CD14-positive monocyte (primary cell): ENCODE measurements around the gene SLC38A10. TPM values are rescaled to one million over a fixed set of nuclear protein-coding genes. Genes with fewer than 3 reads are reported as not detected.
A peak's percentile ranks its signal among the peaks of the same experiment; 100 is the strongest.

ENCODE experiments used
- DNase-seq, 3 donors: peaks; one replicate each; pipeline ENCODE4 v3.0.0-alpha.2; 2011 to 2022
- H2AFZ ChIP-seq: 2 replicates; pipeline ENCODE4 v1.6.0; 2012; ENCODE audit warnings: mild to moderate bottlenecking, low read depth, low read length, inconsistent platforms; ENCODE audit not compliant: insufficient read depth, poor library complexity, severe bottlenecking
- H3K27ac ChIP-seq, 2 donors: 1 replicate in 1 of 2; 2 replicates in 1 of 2; pipeline ENCODE4 v1.5.1; 2012 to 2013; ENCODE audit warnings: low read length in 2 of 2, control low read depth in 1 of 2, inconsistent platforms in 1 of 2, low read depth in 1 of 2, mild to moderate bottlenecking in 1 of 2
- H3K27me3 ChIP-seq, 2 donors: one replicate each; pipeline versions ENCODE4 v1.6.0 to v1.6.1; 2011 to 2013; ENCODE audit warnings: low read length in 2 of 2; ENCODE audit not compliant: control insufficient read depth in 2 of 2, insufficient read depth in 2 of 2
- H3K36me3 ChIP-seq, 2 donors: replicated peaks in 1 of 2; 1 replicate in 1 of 2; 2 replicates in 1 of 2; pipeline versions ENCODE4 v1.5.1 to v1.6.1; 2012 to 2013; ENCODE audit warnings: low read length in 2 of 2, control low read depth in 1 of 2, inconsistent platforms in 1 of 2, mild to moderate bottlenecking in 1 of 2; ENCODE audit not compliant: insufficient read depth in 2 of 2, control insufficient read depth in 1 of 2
- H3K4me1 ChIP-seq, 2 donors: 1 replicate in 1 of 2; 2 replicates in 1 of 2; pipeline versions ENCODE4 v1.5.1 to v1.6.1; 2012 to 2013; ENCODE audit warnings: low read length in 2 of 2, control low read depth in 1 of 2, inconsistent platforms in 1 of 2, mild to moderate bottlenecking in 1 of 2, moderate library complexity in 1 of 2; ENCODE audit not compliant: insufficient read depth in 2 of 2, control insufficient read depth in 1 of 2
- H3K4me2 ChIP-seq: replicated peaks from 2 replicates; pipeline ENCODE3; 2012; ENCODE audit warnings: low read length, moderate library complexity, mild to moderate bottlenecking; ENCODE audit not compliant: poor library complexity, severe bottlenecking; ENCODE audit errors: extremely low read depth
- H3K4me3 ChIP-seq, 3 experiments: fragments of 200-600 bp in 1 of 3; sonication (generic) in 1 of 3; replicated peaks in 1 of 3; 1 replicate in 2 of 3; 2 replicates in 1 of 3; pipeline ENCODE4 v1.5.1; 2011 to 2013; ENCODE audit warnings: low read length in 3 of 3, mild to moderate bottlenecking in 3 of 3, control low read depth in 2 of 3, low read depth in 2 of 3, inconsistent platforms in 1 of 3, moderate library complexity in 1 of 3
- H3K79me2 ChIP-seq: 2 replicates; pipeline ENCODE4 v1.6.0; 2012; ENCODE audit warnings: mild to moderate bottlenecking, control low read depth, inconsistent platforms, low read length, moderate library complexity; ENCODE audit not compliant: insufficient read depth
- H3K9ac ChIP-seq: 2 replicates; pipeline ENCODE4 v1.6.0; 2017; ENCODE audit warnings: low read length, mild to moderate bottlenecking; ENCODE audit not compliant: insufficient read depth, poor library complexity, severe bottlenecking
- H3K9me3 ChIP-seq, 2 donors: replicated peaks in 1 of 2; 1 replicate in 1 of 2; 2 replicates in 1 of 2; pipeline versions ENCODE4 v1.5.1 to v1.6.1; 2012 to 2013; ENCODE audit warnings: low read length in 2 of 2, control low read depth in 1 of 2; ENCODE audit not compliant: control insufficient read depth in 1 of 2, insufficient read depth in 1 of 2
- H4K20me1 ChIP-seq: 2 replicates; pipeline ENCODE4 v1.6.0; 2012; ENCODE audit warnings: mild to moderate bottlenecking, low read length, control low read depth, moderate library complexity; ENCODE audit not compliant: insufficient read depth
- H3K27ac Mint-ChIP-seq, 7 donors: one replicate each; pipeline ENCODE4 v1.8.0; 2020; ENCODE audit warnings: mild to moderate bottlenecking in 7 of 7, mixed read lengths in 7 of 7, moderate library complexity in 6 of 7, inconsistent platforms in 2 of 7
- H3K27me3 Mint-ChIP-seq, 3 donors: one replicate each; pipeline ENCODE4 v1.8.0; 2021 to 2022; ENCODE audit warnings: low read depth in 3 of 3, mild to moderate bottlenecking in 3 of 3, mixed read lengths in 3 of 3, moderate library complexity in 3 of 3, inconsistent platforms in 1 of 3
- H3K36me3 Mint-ChIP-seq, 2 donors: one replicate each; pipeline ENCODE4 v1.8.0; 2020; ENCODE audit warnings: mixed read lengths in 2 of 2, inconsistent platforms in 1 of 2, mild to moderate bottlenecking in 1 of 2
- H3K4me1 Mint-ChIP-seq: one replicate; pipeline ENCODE4 v1.8.0; 2020; ENCODE audit warnings: mild to moderate bottlenecking, mixed read lengths
- H3K4me3 Mint-ChIP-seq, 2 donors: one replicate each; pipeline ENCODE4 v1.8.0; 2020; ENCODE audit warnings: mild to moderate bottlenecking in 2 of 2, mixed read lengths in 2 of 2, moderate library complexity in 1 of 2
- H3K9me3 Mint-ChIP-seq, 7 donors: one replicate each; pipeline ENCODE4 v1.8.0; 2020 to 2022; ENCODE audit warnings: mixed read lengths in 7 of 7, mild to moderate bottlenecking in 6 of 7, moderate library complexity in 6 of 7, inconsistent platforms in 2 of 7
- CTCF ChIP-seq: fragments of 200-600 bp; IDR thresholded peaks from one replicate; pipeline ENCODE4 v1.8.0; 2022; ENCODE audit warnings: antibody characterized with exemption, mild to moderate bottlenecking
- WGBS: methylation state at CpG from one replicate; pipeline ENCODE4 v1.1.5; 2013; ENCODE audit warnings: missing lambda C conversion rate; ENCODE audit not compliant: insufficient coverage; 5-methylcytosine and 5-hydroxymethylcytosine counted together
- intact Hi-C, 2 donors: fragments of 100-400 bp; cut with micrococcal nuclease; formaldehyde crosslinking; loops; one replicate each; pipeline versions ENCODE4 v1.15.0 to v1.15.1; 2023
- polyA plus RNA-seq, 3 donors: library from polyadenylated mRNA; depleted of rRNA in 1 of 3; unstranded in 2 of 3; stranded (reverse) in 1 of 3; fragments of 300-500 nt in 2 of 3; fragments of >200 nt in 1 of 3; fragmentation: Illumina TruSeq in 2 of 3; gene quantifications; 1 replicate in 2 of 3; 2 replicates in 1 of 3; pipeline ENCODE4 v1.2.3, GENCODE V29; 2012 to 2021

The SLC38A10 gene
- polyA plus RNA-seq, 3 donors: 50.8 to 76.1 (median 68.4) TPM

- H3K36me3 ChIP-seq: peaks cover 6 to 11% of the 10 kb centered on the region in 2 donors
- H2AFZ ChIP-seq: no peak overlapping the region
- WGBS: 56% methylated on average over 13 of the region's 16 CpGs
- H3K4me3 ChIP-seq: no peak overlapping the region
- peak overlapping the region; percentile 9 for H3K4me2 ChIP-seq
- H3K9ac ChIP-seq: no peak overlapping the region
- H3K27ac ChIP-seq: peak overlapping the region in 1 of 2 donors; percentile 21
- H4K20me1 ChIP-seq: peaks cover 6% of the 10 kb centered on the region
- no peaks in the 10 kb centered on the region for H3K27me3 ChIP-seq
- peaks cover 76% of the 10 kb centered on the region for H3K4me1 Mint-ChIP-seq
- peaks cover 87 to 91% of the 10 kb centered on the region in 2 donors for H3K4me1 ChIP-seq
- DNase-seq: peak; percentile 63 to 71 (median 66)
- peaks cover 0 to 2% (median 0%) of the 10 kb centered on the region in 7 donors for H3K9me3 Mint-ChIP-seq
- H3K27ac Mint-ChIP-seq: peak overlapping the region; percentile 17 to 85 (median 56)
- peaks cover 19 to 43% of the 10 kb centered on the region in 2 donors for H3K36me3 Mint-ChIP-seq
- intact Hi-C loops: loop anchor here in 1 of 2 donors (5.0 kb wide), 1 partner anchor 191 kb away; no protein-coding TSS in a partner anchor
- H3K4me3 Mint-ChIP-seq: peak overlapping the region in 1 of 2 donors; percentile 9
- peaks cover 92% of the 10 kb centered on the region for H3K79me2 ChIP-seq
- H3K27me3 Mint-ChIP-seq: peaks cover 0 to under 1% (median 0%) of the 10 kb centered on the region in 3 donors
- H3K9me3 ChIP-seq: no peaks in the 10 kb centered on the region
- TF ChIP-seq CTCF: peak; percentile 86
Measured at GRCh38 chr17:81291662-81292061, 3.4 kb downstream of the SLC38A10 start.

GRCh38 chr17:81290230-81290629 lies 4.9 kb downstream of the SLC38A10 start:
- H3K9me3 Mint-ChIP-seq: no peaks in the 10 kb centered on the region
- peak overlapping the region in 1 of 2 donors; percentile 21 for H3K27ac ChIP-seq
- H3K36me3 Mint-ChIP-seq: peaks cover 19 to 46% of the 10 kb centered on the region in 2 donors
- no peaks in the 10 kb centered on the region for H3K27me3 ChIP-seq
- no peak overlapping the region for H3K4me3 ChIP-seq
- no peak overlapping the region for H3K4me2 ChIP-seq
- H3K27me3 Mint-ChIP-seq: no peaks in the 10 kb centered on the region
- peaks cover 79% of the 10 kb centered on the region for H3K4me1 Mint-ChIP-seq
- H4K20me1 ChIP-seq: peaks cover 6% of the 10 kb centered on the region
- peak overlapping the region in 5 of 7 donors; percentile 41 to 77 (median 68) for H3K27ac Mint-ChIP-seq
- peaks cover 6 to 11% of the 10 kb centered on the region in 2 donors for H3K36me3 ChIP-seq
- no peak overlapping the region for H2AFZ ChIP-seq
- H3K4me1 ChIP-seq: peaks cover 87 to 90% of the 10 kb centered on the region in 2 donors
- DNase-seq: no peak
- TF ChIP-seq CTCF: no peak
- peaks cover 90% of the 10 kb centered on the region for H3K79me2 ChIP-seq
- intact Hi-C loops: loop anchor here in 1 of 2 donors (5.0 kb wide), 1 partner anchor 192 kb away; no protein-coding TSS in a partner anchor
- H3K9me3 ChIP-seq: no peaks in the 10 kb centered on the region
- H3K9ac ChIP-seq: no peak overlapping the region
- peak overlapping the region in 1 of 2 donors; percentile 31 for H3K4me3 Mint-ChIP-seq
- WGBS: 80% methylated on average over 1 of the region's 5 CpGs
